Measurements from ENCODE around the gene STRIP1. TPM values are rescaled to one million over a fixed set of nuclear protein-coding genes. Genes with fewer than 3 reads are reported as not detected.

The STRIP1 gene
- total and polyA plus RNA-seq, 4 donors = 5.8 to 22.8 (median 13.2) TPM

DNA sequence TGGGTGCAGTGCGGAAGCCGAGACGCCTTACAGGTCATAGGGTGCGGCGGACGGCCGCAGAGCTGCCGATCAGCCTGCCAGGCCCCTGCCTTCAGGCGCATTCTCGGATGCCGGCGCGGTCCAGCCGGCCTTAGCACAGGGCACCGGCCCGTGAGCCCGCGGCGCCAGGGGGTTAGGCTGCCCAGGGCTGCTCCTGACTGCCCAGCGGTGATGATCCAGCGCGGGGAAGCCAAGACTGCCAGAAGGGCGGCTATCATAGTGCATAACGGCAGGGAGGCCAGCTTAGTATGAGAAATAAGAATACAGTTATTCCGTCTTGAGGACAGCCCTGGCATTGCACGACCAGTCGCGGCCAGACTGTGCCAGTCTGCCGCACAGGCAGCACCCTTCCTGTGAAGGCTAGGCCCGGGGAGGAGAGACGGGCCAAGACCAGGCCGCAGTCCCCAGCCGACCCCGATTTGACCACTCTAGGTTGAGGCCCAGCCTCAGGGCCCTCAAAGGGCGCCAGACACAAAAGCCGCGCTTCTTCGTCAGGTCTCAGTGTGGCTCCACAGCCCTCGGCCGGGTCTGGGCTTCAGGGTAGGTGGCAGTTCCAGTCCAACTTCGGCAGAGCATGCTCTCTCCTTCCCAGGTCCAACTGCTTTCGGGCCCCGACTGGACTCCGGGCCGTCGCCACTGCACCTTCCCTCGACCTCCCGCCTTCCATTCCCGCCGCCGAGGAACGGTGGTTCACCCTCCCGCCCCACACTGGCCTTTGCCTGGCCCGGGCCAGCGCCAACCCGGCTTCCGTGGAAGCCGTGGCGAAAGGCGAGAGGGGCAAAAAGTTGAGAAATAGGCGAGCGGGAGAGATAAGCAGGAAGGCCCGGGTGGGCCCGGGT lies 35.2 kb downstream of the STRIP1 start:
- Histone ChIP-seq H3K4me3 (ENCODE audit: low read depth in 1 of 3, low read length in 3 of 3) (peak overlapping the region in 1 of 3 donors; percentile 36), H3K4me1 (ENCODE audit: control insufficient read depth in 4 of 4, insufficient read depth in 4 of 4, low read length in 3 of 4) (peaks cover 8 to 20% (median 10%) of the 10 kb centered on the region in 4 donors), H3K9me3 (ENCODE audit: control insufficient read depth in 4 of 4, low read length in 3 of 4) (peaks cover 0 to 20% (median 3%) of the 10 kb centered on the region in 4 donors), H3K27me3 (ENCODE audit: control insufficient read depth in 4 of 4, insufficient read depth in 4 of 4, low read length in 3 of 4) (peaks cover 0 to 39% (median 24%) of the 10 kb centered on the region in 4 donors), H3K9ac (ENCODE audit: low read depth in 1 of 2, low read length in 2 of 2) (no peak overlapping the region), H3K36me3 (ENCODE audit: control insufficient read depth in 4 of 4, insufficient read depth in 3 of 4, low read depth in 1 of 4, low read length in 3 of 4) (no peaks in the 10 kb centered on the region), H3K27ac (ENCODE audit: low read depth in 1 of 2, low read length in 2 of 2) (no peak overlapping the region)
- DNase-seq (ENCODE audit: low spot score) = no peak
- TF ChIP-seq SP1 (IDR thresholded peaks at IDR 0.05) (no peak), FOXA2 (IDR thresholded peaks at IDR 0.05) (no peak)
- WGBS = 11% methylated on average over 64 of the region's 64 CpGs

DNA sequence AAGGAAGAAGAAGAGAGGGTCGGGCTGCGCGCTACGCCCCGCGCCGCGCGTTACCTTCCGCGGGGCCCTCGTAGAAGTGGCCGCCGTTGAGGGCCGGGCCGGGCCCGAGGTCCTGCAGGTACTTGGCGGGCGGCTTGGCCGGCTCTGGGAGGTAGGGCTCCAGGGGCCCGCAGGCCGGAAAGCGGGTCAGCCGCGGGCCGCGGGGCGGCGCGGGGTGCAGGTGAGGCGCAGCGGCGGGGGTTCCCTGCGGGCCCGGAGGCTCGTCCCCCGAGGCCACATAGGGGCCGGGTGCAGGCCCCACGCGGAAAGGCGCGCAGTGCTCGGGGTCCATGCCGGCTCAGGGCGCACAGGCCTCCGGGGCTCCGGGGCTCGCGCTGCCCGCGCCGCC lies 35.9 kb downstream of the STRIP1 start:
- no peak for TF ChIP-seq RXRA (IDR thresholded peaks at IDR 0.05)
- no peak for TF ChIP-seq EGR1 (IDR thresholded peaks at IDR 0.05; ENCODE audit: low read depth in 2 of 2)
- no peak for TF ChIP-seq FOXA1 (IDR thresholded peaks at IDR 0.05)
- H3K27me3 ChIP-seq (ENCODE audit: control insufficient read depth in 4 of 4, insufficient read depth in 4 of 4, low read length in 3 of 4) = peaks cover 0 to 39% (median 24%) of the 10 kb centered on the region in 4 donors
- H3K4me1 ChIP-seq (ENCODE audit: control insufficient read depth in 4 of 4, insufficient read depth in 4 of 4, low read length in 3 of 4) = peaks cover 8 to 20% (median 10%) of the 10 kb centered on the region in 4 donors
- peaks cover 0 to 20% (median 3%) of the 10 kb centered on the region in 4 donors for H3K9me3 ChIP-seq (ENCODE audit: control insufficient read depth in 4 of 4, low read length in 3 of 4)
- no peak overlapping the region for H3K9ac ChIP-seq (ENCODE audit: low read depth in 1 of 2, low read length in 2 of 2)
- no peak for DNase-seq (ENCODE audit: low spot score)
- H3K27ac ChIP-seq (ENCODE audit: low read depth in 1 of 2, low read length in 2 of 2) = no peak overlapping the region
- WGBS = 3% methylated on average over 52 of the region's 52 CpGs
- H3K36me3 ChIP-seq (ENCODE audit: control insufficient read depth in 4 of 4, insufficient read depth in 3 of 4, low read depth in 1 of 4, low read length in 3 of 4) = no peaks in the 10 kb centered on the region
- peak overlapping the region in 1 of 3 donors; percentile 36 for H3K4me3 ChIP-seq (ENCODE audit: low read depth in 1 of 3, low read length in 3 of 3)

DNA sequence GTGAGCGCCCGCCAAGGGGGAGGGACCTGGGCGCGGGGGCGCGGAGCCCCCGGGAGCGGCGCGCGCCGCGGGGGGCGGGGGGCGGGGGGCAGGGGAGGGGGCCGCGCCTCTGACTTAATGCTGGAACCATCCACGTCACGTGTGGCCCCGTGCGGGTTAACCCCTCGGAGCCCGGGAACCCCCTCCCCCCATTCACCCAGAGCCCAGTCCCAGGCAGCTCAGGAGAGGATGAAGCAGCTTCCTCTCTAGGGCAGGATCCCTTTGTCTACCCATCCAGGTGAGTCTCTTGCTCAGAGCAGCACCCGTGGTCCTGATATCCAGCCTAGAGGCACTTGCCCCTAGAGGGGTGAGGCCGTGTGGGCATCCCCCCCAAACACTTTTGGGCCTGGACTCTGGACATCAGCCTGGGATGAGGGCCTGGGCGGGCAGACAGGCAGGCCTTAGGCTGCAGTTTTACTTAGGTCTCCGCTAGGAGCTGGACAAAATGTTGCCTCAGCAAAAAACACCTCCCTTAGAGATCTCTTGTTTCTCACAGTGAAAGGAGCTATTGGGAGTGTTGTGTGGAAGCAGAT lies 36.3 kb downstream of the STRIP1 start, which contains the start of gene ALX3:
Gene ALX3 (minus strand): TSS at position 2 of the 572 bp plus-strand sequence. CDS start 60 bp downstream, outside the sequence.
- no peak for DNase-seq (ENCODE audit: low spot score)
- 11% methylated on average over 27 of the region's 27 CpGs for WGBS
- Histone ChIP-seq H3K27ac (ENCODE audit: low read depth in 1 of 2, low read length in 2 of 2) (no peak within 1 kb of the TSS), H3K36me3 (ENCODE audit: control insufficient read depth in 4 of 4, insufficient read depth in 3 of 4, low read depth in 1 of 4, low read length in 3 of 4) (no peaks in the 10 kb centered on the region), H3K27me3 (ENCODE audit: control insufficient read depth in 4 of 4, insufficient read depth in 4 of 4, low read length in 3 of 4) (peaks cover 0 to 39% (median 24%) of the 10 kb centered on the region in 4 donors), H3K4me3 (ENCODE audit: low read depth in 1 of 3, low read length in 3 of 3) (peak within 1 kb of the TSS in 1 of 3 donors; percentile 36), H3K4me1 (ENCODE audit: control insufficient read depth in 4 of 4, insufficient read depth in 4 of 4, low read length in 3 of 4) (peaks cover 8 to 20% (median 10%) of the 10 kb centered on the region in 4 donors), H3K9me3 (ENCODE audit: control insufficient read depth in 4 of 4, low read length in 3 of 4) (peaks cover 0 to 20% (median 3%) of the 10 kb centered on the region in 4 donors), H3K9ac (ENCODE audit: low read depth in 1 of 2, low read length in 2 of 2) (no peak within 1 kb of the TSS)
- TF ChIP-seq GABPA (IDR thresholded peaks at IDR 0.05 in 1 of 2, conservative IDR thresholded peaks at IDR 0.05 in 1 of 2) = no peak
- no peak for TF ChIP-seq TAF1 (conservative IDR thresholded peaks at IDR 0.05)
- TF ChIP-seq, protein P1, sequence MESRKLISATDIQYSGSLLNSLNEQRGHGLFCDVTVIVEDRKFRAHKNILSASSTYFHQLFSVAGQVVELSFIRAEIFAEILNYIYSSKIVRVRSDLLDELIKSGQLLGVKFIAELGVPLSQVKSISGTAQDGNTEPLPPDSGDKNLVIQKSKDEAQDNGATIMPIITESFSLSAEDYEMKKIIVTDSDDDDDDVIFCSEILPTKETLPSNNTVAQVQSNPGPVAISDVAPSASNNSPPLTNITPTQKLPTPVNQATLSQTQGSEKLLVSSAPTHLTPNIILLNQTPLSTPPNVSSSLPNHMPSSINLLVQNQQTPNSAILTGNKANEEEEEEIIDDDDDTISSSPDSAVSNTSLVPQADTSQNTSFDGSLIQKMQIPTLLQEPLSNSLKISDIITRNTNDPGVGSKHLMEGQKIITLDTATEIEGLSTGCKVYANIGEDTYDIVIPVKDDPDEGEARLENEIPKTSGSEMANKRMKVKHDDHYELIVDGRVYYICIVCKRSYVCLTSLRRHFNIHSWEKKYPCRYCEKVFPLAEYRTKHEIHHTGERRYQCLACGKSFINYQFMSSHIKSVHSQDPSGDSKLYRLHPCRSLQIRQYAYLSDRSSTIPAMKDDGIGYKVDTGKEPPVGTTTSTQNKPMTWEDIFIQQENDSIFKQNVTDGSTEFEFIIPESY (IDR thresholded peaks at IDR 0.05) = no peak
- TF ChIP-seq, protein P2, sequence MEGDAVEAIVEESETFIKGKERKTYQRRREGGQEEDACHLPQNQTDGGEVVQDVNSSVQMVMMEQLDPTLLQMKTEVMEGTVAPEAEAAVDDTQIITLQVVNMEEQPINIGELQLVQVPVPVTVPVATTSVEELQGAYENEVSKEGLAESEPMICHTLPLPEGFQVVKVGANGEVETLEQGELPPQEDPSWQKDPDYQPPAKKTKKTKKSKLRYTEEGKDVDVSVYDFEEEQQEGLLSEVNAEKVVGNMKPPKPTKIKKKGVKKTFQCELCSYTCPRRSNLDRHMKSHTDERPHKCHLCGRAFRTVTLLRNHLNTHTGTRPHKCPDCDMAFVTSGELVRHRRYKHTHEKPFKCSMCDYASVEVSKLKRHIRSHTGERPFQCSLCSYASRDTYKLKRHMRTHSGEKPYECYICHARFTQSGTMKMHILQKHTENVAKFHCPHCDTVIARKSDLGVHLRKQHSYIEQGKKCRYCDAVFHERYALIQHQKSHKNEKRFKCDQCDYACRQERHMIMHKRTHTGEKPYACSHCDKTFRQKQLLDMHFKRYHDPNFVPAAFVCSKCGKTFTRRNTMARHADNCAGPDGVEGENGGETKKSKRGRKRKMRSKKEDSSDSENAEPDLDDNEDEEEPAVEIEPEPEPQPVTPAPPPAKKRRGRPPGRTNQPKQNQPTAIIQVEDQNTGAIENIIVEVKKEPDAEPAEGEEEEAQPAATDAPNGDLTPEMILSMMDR (IDR thresholded peaks at IDR 0.05; ENCODE audit: low read depth, low read length, missing input control) = no peak
- TF ChIP-seq HNF4G (IDR thresholded peaks at IDR 0.05) = no peak
- no peak for TF ChIP-seq YY1 (IDR thresholded peaks at IDR 0.05)
- no peak for TF ChIP-seq RXRA (IDR thresholded peaks at IDR 0.05)
- no peak for TF ChIP-seq RAD21 (IDR thresholded peaks at IDR 0.05)
- TF ChIP-seq NR2F2 (IDR thresholded peaks at IDR 0.05) = no peak
- no peak for TF ChIP-seq JUND (IDR thresholded peaks at IDR 0.05)
- TF ChIP-seq, protein P3, sequence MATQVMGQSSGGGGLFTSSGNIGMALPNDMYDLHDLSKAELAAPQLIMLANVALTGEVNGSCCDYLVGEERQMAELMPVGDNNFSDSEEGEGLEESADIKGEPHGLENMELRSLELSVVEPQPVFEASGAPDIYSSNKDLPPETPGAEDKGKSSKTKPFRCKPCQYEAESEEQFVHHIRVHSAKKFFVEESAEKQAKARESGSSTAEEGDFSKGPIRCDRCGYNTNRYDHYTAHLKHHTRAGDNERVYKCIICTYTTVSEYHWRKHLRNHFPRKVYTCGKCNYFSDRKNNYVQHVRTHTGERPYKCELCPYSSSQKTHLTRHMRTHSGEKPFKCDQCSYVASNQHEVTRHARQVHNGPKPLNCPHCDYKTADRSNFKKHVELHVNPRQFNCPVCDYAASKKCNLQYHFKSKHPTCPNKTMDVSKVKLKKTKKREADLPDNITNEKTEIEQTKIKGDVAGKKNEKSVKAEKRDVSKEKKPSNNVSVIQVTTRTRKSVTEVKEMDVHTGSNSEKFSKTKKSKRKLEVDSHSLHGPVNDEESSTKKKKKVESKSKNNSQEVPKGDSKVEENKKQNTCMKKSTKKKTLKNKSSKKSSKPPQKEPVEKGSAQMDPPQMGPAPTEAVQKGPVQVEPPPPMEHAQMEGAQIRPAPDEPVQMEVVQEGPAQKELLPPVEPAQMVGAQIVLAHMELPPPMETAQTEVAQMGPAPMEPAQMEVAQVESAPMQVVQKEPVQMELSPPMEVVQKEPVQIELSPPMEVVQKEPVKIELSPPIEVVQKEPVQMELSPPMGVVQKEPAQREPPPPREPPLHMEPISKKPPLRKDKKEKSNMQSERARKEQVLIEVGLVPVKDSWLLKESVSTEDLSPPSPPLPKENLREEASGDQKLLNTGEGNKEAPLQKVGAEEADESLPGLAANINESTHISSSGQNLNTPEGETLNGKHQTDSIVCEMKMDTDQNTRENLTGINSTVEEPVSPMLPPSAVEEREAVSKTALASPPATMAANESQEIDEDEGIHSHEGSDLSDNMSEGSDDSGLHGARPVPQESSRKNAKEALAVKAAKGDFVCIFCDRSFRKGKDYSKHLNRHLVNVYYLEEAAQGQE (IDR thresholded peaks at IDR 0.05) = no peak
